Cardiac muscle cell (in vitro differentiated cells and primary cell): ENCODE data around the gene LRRC63. TPM values are rescaled to one million over a fixed set of nuclear protein-coding genes. Genes with fewer than 3 reads are reported as not detected.
"Not testable (repeated sequence)": the region's sequence is repeated elsewhere in the genome, so short reads cannot be mapped to it uniquely, and the experiment has no call there.

Experiments used
- DNase-seq, 2 donors: peaks; one replicate each; pipeline versions ENCODE4 v3.0.0 to v3.0.0-alpha.2; 2010 to 2017; ENCODE audit warnings: low read depth in 1 of 2, low spot score in 1 of 2
- H3K27ac ChIP-seq: fragments of 200-600 bp; sonication (generic); 2 replicates; pipeline ENCODE4 v1.5.1; 2016
- H3K27me3 ChIP-seq: fragments of 200-600 bp; sonication (generic); 2 replicates; pipeline ENCODE4 v1.6.0; 2016; ENCODE audit warnings: control low read depth
- H3K36me3 ChIP-seq: fragments of 200-600 bp; sonication (generic); 2 replicates; pipeline ENCODE4 v1.5.1; 2016; ENCODE audit warnings: control low read depth
- H3K4me1 ChIP-seq: fragments of 200-600 bp; sonication (generic); 2 replicates; pipeline ENCODE4 v1.8.1; 2017; ENCODE audit warnings: low read depth, mild to moderate bottlenecking, mixed run types
- H3K4me3 ChIP-seq: fragments of 200-600 bp; sonication (generic); 2 replicates; pipeline ENCODE4 v1.5.1; 2016; ENCODE audit warnings: mild to moderate bottlenecking
- H3K9me3 ChIP-seq: fragments of 200-600 bp; sonication (generic); 2 replicates; pipeline ENCODE4 v1.5.1; 2017; ENCODE audit warnings: low read depth, mild to moderate bottlenecking, control low read depth
- CTCF ChIP-seq: IDR thresholded peaks from 2 replicates; pipeline ENCODE4 v1.5.1; 2012; ENCODE audit warnings: low read depth, mild to moderate bottlenecking, low read length
- polyA plus RNA-seq: library from polyadenylated mRNA; unstranded; fragments of >200 nt; fragmentation: Nextera tagmentation; extraction: Ambion mirVana; gene quantifications from 2 replicates; pipeline ENCODE4 v1.2.1, GENCODE V29; 2016
- total RNA-seq: library from RNA; depleted of rRNA; stranded (reverse); fragments of >200 nt; gene quantifications from 2 replicates; pipeline ENCODE4 v1.2.3, GENCODE V29; 2016

LRRC63 gene
- total and polyA plus RNA-seq, 2 experiments from 2014 or later = 2.0 to 2.1 TPM

DNA sequence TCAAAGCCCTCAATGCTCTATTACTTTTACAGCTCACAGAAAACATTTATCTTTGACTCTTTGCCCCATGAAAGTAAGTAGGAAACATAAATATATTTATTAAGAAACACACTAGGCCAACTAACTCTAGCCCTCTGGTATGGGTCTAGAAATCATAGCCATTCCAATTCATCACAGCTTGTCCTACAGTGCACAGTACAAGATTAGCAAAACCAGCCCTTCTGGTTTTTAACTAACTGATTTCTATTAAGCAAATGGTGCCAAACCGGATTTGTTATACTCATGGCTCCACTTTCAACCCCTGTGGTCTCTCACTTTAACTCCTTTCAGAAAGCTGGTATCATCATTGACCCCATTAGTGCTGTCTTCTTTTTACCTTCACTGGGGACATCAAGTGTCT is 5.6 kb upstream of the LRRC63 start:
- H3K36me3 ChIP-seq = no peaks in the 10 kb centered on the region
- H3K27me3 ChIP-seq = no peaks in the 10 kb centered on the region
- DNase-seq = no peak
- H3K4me3 ChIP-seq = no peak overlapping the region
- peaks cover 19% of the 10 kb centered on the region for H3K4me1 ChIP-seq
- no peaks in the 10 kb centered on the region for H3K9me3 ChIP-seq
- TF ChIP-seq CTCF = no peak
- H3K27ac ChIP-seq = no peak overlapping the region

DNA sequence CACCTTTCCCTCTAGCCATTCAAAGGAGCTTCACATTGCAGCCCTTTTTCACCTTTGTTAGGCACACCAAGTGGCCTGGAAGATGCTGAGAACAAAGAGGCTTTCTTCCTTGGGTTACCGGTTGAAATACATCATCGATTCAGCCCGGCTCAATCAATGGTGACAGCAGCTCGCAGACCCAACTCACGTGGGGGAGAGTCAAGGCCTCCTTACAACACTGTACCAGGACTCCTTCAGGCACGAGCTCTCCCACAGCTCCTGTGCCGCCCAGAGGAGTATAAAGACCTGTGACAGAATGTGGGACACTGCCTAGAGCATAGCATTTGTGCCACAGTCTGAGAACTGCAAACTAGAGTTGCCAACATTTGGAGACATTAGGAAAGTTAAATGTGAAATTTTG is 3.9 kb upstream of the LRRC63 start:
- TF ChIP-seq CTCF = no peak

GRCh38 chr13:46210362-46211083 is 1.2 kb upstream of the LRRC63 start:
- TF ChIP-seq CTCF = no peak
- Histone ChIP-seq H3K9me3 (no peaks in the 10 kb centered on the region), H3K27ac (no peak overlapping the region), H3K4me1 (peaks cover 19% of the 10 kb centered on the region), H3K36me3 (no peaks in the 10 kb centered on the region), H3K4me3 (peak overlapping the region; percentile 53), H3K27me3 (no peaks in the 10 kb centered on the region)
- DNase-seq = no peak

More for the DNA sequence above, 3.9 kb upstream of the LRRC63 start:
- no peak for DNase-seq
- no peak overlapping the region for H3K4me3 ChIP-seq
- H3K27me3 ChIP-seq = no peaks in the 10 kb centered on the region
- H3K27ac ChIP-seq = no peak overlapping the region
- no peaks in the 10 kb centered on the region for H3K36me3 ChIP-seq
- peaks cover 19% of the 10 kb centered on the region for H3K4me1 ChIP-seq
- no peaks in the 10 kb centered on the region for H3K9me3 ChIP-seq

DNA sequence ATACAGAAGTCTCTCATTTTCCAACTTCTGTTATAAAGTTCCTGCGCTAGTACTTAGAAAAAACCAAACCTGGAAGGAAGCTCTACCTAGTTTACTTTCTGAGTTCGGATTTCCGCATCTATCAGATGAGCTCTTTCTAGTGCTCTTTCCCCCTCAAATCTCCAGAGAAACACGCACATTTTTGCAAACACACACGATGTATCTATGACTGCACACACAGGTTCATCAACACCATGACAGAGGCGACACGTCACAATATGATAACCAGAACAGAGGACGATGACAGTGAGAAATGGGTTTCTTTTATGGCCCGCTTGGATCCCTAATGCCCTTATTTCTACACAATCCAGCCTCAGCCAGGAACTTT is 629 bp upstream of the LRRC63 start:
- no peaks in the 10 kb centered on the region for H3K36me3 ChIP-seq
- peak overlapping the region; percentile 53 for H3K4me3 ChIP-seq

GRCh38 chr13:46213242-46213641 is 1.5 kb downstream of the LRRC63 start:
- H3K27ac ChIP-seq = no peak overlapping the region
- no peak for DNase-seq
- H3K36me3 ChIP-seq = no peaks in the 10 kb centered on the region
- peaks cover 19% of the 10 kb centered on the region for H3K4me1 ChIP-seq
- no peak overlapping the region for H3K4me3 ChIP-seq
- no peaks in the 10 kb centered on the region for H3K9me3 ChIP-seq
- no peak for TF ChIP-seq CTCF
- no peaks in the 10 kb centered on the region for H3K27me3 ChIP-seq

More for the DNA sequence above, 629 bp upstream of the LRRC63 start:
- no peak overlapping the region for H3K27ac ChIP-seq
- DNase-seq = peak in 1 of 2 donors; percentile 5
- peaks cover 19% of the 10 kb centered on the region for H3K4me1 ChIP-seq
- no peaks in the 10 kb centered on the region for H3K9me3 ChIP-seq
- H3K27me3 ChIP-seq = no peaks in the 10 kb centered on the region
- TF ChIP-seq CTCF = no peak

DNA sequence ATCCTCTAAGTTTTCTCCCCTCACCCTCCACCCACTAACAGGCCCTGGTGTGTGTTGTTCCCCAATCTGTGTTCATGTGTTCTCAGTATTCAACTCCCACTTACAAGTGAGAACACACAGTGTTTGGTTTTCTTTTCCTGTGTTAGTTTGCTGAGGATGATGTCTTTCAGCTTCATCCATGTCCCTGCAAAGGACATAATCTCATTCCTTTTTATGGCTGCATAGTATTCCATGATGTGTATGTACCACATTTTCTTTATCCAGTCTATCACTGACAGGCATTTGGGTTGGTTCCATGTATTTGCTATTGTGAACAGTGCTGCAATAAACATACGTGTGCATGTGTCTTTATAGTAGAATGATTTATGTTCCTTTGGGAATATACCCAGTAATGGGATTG is 3.0 kb downstream of the LRRC63 start:
- H3K4me3 ChIP-seq = not testable (repeated sequence)

DNA sequence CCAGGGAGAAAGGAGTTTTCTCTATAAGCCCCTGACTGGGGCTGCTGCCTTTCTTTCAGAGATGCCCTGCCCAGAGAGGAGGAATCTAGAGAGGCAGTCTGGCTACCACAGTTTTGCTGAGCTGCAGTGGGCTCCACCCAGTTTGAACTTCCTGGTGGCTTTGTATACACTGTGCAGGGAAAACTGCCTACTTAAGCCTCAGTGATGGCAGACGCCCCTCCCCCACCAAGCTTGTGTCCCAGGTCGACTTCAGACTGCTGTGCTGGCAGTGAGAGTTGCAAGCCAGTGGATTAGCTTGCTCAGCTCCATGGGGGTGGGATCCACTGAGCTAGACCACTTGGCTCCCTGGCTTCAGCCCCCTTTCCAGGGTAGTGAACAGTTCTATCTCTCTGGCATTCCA is 8.5 kb downstream of the LRRC63 start:
- H3K27me3 ChIP-seq, H3K4me1 ChIP-seq, H3K9me3 ChIP-seq, H3K4me3 ChIP-seq, H3K36me3 ChIP-seq: not testable (repeated sequence)
- DNase-seq = peak in 1 of 2 donors; percentile 59
- peak overlapping the region; percentile 51 for H3K27ac ChIP-seq

More for the DNA sequence above, 3.0 kb downstream of the LRRC63 start:
- H3K4me1 ChIP-seq, H3K27ac ChIP-seq, DNase-seq, H3K36me3 ChIP-seq, H3K27me3 ChIP-seq, H3K9me3 ChIP-seq: not testable (repeated sequence)
